Fibroblast of the aortic adventitia (primary cell): Measurements from ENCODE around the gene KIAA1217. TPM values are rescaled to one million over a fixed set of nuclear protein-coding genes. Genes with fewer than 3 reads are reported as not detected.

ENCODE experiments used
- DNase-seq: peaks from one replicate; pipeline ENCODE4 v3.0.0-alpha.2; 2010; ENCODE audit warnings: low read depth
- H3K4me3 ChIP-seq: 2 replicates; pipeline ENCODE4 v1.5.1; 2011; ENCODE audit warnings: low read depth, mild to moderate bottlenecking, control low read depth, low read length, moderate library complexity
- CTCF ChIP-seq: IDR thresholded peaks from 2 replicates; pipeline ENCODE4 v1.5.1; 2011; ENCODE audit warnings: mild to moderate bottlenecking, low read length, control low read depth, inconsistent platforms; ENCODE audit not compliant: insufficient read depth
- total RNA-seq: library from RNA; depleted of rRNA; stranded (reverse); fragments of >200 nt; gene quantifications from 2 replicates; pipeline ENCODE4 v1.2.3, GENCODE V29; 2012; ENCODE audit warnings: low replicate concordance

The KIAA1217 gene
- total RNA-seq, 1 donor, result 12.5 TPM

- no peak for TF ChIP-seq CTCF
- no peak overlapping the region for H3K4me3 ChIP-seq
- DNase-seq, result peak; percentile 35
Observed at GRCh38 chr10:24382979-24383663, 174.2 kb downstream of the KIAA1217 start.

- H3K4me3 ChIP-seq, result no peak overlapping the region
- DNase-seq, result peak; percentile 98
- TF ChIP-seq CTCF, result peak; percentile 66
Observed at GRCh38 chr10:24383681-24384106, 174.8 kb downstream of the KIAA1217 start.

GRCh38 chr10:24384954-24385353 lies 176.0 kb downstream of the KIAA1217 start:
- H3K4me3 ChIP-seq, result no peak overlapping the region
- no peak for TF ChIP-seq CTCF
- no peak for DNase-seq

GRCh38 chr10:24385776-24386175 lies 176.8 kb downstream of the KIAA1217 start:
- H3K4me3 ChIP-seq, result no peak overlapping the region
- DNase-seq, result peak; percentile 45
- no peak for TF ChIP-seq CTCF

- no peak overlapping the region for H3K4me3 ChIP-seq
- TF ChIP-seq CTCF, result no peak
- DNase-seq, result no peak
Observed at GRCh38 chr10:24390146-24390700, 181.3 kb downstream of the KIAA1217 start.

GRCh38 chr10:24390746-24391145 lies 181.8 kb downstream of the KIAA1217 start:
- TF ChIP-seq CTCF, result no peak
- no peak for DNase-seq
- no peak overlapping the region for H3K4me3 ChIP-seq
